SHP77 (cell line): ENCODE measurements around the gene TPRG1.
A peak's percentile ranks its signal among the peaks of the same experiment; 100 is the strongest.

Experiments used
- DNase-seq, 2 experiments: peaks; one replicate each; lab custom pipeline; 2025; lab: John Stamatoyannopoulos, UW

The TPRG1 gene, protein sequence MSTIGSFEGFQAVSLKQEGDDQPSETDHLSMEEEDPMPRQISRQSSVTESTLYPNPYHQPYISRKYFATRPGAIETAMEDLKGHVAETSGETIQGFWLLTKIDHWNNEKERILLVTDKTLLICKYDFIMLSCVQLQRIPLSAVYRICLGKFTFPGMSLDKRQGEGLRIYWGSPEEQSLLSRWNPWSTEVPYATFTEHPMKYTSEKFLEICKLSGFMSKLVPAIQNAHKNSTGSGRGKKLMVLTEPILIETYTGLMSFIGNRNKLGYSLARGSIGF

DNA sequence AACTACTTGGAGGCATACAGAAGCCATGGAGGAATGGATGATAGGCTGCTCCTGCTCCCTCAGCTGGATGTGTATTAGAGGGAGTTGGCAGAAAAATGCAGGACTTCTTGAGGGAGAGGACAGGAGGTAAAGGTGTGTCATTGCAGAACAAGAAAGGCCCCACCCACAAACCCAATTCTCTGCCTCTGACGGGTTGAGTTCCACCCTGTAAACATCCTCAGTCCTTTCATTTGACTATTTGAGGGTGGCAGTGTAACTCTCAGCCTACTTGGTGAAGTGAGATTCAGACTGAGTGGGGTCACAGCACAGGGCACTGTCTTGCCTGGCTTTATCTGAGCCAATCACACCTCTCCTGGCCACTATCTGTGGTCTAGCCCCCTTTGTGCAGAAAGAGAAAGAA, at the start of gene TPRG1:
TSS of gene TPRG1 (plus strand) at position 265 of the 400 bp plus-strand sequence. CDS start 35,414 bp downstream, outside the sequence.
- DNase-seq: no peak

DNA sequence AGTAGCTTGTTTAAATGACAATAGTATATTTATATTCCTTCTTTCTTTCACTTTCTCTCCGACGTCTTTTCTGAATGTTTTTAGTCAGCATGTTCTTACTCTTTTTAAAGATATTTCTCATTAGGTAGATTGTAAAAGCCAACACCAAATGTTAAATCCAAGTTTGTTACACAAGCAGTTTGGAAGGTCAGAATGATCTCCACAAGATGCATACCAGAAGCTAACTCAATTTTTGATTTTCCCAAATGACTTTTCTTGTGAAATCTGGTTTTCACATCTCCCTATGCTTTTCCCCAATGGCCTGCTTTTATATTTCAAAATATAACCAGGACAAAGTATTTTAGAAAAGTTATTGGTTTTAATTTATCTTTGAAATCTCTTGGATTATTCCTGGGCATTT, 49.7 kb upstream of the TPRG1 start:
- no peak for DNase-seq

DNA sequence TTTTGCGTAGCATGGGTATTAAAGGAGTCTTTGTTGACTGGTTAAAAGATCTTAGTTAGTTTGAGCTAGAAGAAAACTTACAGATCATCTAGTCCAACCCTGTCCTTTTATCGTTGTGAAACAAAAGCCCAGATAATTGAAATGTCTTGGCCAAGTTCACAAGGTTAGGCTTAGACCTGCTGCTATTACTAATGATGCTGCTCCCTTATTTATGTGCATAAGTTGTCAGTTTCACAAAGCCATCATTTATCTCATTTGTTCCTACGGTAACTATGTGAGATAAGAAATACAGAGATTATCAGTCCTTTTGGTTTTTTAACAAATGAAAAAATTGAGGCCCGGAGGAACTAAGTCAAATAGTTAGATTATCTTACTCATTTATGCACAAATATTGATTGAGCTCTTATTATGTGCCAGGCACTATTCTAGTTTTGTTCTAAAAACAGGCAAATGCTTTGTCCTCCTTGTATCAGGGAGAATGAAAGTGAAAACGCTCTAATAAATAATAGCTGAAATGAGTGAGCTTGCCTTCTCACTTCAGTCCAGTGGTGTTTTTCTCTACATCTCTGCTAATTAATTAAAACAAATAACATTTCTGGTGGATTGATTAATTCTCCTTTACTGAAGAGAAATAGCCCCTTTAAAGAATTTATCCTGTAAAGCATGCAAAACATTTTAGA, 49.1 kb upstream of the TPRG1 start:
- no peak for DNase-seq

DNA sequence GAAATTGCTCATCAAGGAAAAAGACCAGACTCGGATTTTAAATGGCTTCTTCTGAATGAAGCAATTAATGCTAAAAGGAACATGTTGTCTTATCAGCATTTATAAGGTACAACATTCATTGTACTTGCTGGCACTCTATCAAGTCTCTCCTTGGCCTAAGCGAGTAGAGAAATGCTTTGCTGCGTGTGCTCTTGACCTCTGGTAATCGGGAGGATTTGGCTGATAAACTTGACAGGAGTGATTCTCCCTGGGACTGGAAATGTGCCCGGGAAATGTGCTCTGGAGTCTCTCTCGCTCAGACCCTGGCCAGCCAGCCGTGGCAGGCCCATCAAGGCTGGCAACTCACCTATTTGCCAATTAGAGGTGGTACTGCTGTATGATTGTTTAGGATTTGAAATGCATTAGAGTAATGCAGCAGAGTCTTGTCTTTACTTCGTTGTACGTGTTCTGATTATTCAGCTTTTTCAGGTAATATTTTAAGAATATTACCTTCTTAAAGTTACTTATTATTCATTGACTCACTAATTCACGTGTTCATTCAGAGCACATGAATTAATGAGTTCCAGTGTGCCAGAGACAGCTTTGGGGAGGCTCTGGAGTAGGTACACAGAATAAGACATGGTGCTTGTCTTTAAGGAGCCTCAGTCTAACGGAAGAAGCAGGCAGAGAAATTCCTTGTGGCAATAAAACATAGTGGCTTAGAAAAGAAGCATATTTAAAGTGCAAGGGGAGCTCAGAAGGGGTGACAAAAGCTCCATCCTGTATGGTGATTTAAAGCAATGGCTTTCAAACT, 48.0 kb upstream of the TPRG1 start:
- no peak for DNase-seq

DNA sequence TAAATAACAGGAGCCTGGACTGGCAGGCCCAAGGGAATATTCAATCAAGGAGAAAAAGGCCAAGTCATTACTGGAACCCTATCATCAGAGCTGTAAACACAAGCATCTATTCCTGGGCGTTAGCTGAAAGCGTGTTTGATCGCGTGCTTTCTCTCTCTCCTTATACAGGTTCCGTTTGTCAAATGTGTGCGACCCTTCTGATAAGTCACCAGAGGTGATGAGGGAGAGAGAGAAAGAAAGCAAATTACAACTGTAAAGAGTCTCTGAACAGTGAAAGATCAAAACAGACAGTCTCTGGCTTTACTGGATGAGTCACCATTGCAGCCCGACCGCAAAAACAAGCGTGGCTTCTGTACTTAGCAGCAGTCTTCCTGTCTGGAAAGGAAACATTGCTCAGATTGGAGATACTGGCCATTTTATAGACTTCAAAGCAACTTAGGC, 39.5 kb upstream of the TPRG1 start:
- DNase-seq: peak in 1 of 2 experiments; percentile 15

DNA sequence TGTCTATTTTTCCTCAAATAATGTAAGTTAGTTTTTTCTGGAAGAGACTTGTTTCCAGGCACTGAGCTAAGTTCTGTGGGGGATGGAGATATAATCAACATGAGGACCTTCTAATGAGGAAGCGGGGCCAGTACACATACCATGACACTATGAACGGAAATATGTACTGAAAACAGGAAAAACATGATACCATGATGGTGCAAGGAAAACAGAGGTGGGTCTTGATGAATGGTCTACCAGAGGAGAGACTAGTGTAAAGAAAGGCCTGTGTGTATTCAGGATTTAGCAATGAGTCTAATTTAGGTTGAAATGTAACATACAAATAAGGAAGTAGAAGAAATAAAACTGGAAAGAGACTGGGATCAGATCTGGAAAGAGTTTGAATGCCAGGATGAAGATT, 38.9 kb upstream of the TPRG1 start:
- DNase-seq: no peak

DNA sequence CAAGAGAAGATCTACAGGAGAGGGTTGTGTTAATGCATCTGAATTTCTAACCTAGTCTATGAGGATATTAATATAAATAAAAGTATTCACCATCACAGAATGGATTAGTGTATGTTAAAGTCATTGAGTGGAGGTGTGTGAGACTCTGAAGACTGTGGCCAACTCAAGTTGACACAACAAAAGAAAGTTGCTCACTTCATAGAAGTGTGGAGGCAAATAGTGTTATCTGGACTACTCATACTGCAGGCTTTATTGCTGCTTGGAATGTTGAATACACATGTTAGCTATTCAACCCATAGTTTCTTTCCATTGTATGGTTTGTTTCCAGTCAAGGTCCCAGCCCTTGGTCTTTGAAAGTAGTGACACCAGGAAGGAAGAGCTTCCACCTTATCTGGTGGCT, 38.0 kb upstream of the TPRG1 start:
- DNase-seq: no peak

DNA sequence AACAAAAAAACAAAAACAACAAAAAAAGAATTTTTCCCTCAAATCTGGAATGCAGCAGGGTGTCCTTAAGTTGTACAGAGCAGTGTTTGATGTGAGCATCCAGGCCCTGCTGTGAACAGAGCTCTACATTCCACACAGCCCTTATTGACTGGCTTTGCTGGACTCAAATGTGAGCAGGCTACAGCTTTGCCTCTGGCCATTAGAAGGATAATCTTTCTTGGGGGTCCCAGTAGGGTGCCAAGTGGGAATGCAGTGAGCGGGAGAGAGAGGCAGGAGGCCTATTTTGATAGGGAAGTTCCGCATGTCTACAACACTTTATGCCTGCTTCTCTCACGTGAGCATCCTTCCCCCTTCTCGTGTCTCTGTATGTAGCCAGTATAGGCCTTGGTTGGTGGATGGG, 34.4 kb upstream of the TPRG1 start:
- no peak for DNase-seq

DNA sequence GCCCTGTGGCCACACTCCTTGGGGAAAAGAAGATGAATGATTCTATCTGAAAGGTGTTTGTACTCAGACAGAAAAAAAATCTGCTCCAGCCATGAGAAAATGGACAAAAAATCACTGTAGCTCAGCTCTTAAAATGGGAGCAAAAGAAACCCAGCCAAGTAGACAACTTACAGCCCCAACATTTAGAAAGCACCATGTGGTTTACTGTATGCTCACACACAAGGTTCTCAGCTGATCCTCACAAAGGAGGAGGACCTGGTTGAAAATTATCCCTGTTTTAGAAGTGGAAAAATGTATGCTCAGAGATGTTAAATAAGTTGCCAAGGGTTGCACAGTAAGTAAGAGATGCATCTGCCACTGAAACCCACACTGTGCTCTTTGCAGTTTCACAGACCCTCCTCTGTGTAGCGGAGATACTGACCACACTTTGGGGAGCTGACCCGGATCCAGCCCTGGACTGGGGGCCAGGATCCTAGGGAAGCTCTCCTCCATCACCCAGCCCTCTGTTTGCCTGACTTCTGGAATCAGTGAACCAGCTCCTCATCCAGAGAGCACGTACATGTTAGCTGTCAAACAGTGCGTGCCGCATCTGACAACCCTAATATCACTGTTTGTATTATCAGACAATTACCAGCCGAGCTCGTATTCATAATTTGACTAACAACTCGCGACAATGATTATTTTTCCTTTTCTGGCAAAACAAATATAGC, 32.7 kb upstream of the TPRG1 start:
- no peak for DNase-seq

DNA sequence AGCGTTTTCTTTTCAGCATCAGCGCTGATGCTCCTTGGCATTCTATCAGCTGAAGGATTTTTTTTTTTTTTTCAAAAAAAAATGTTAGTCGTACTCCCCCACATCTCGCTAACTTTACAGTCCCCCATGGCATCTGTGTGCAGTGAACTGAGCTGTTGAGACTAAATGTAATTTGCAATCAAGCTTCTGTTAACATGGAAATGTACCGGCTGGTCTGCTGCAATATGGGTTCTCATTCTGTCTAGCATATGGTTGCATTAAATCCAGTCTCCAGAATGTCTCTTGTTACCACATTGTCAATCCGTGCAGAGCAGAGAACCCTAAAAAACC, 32.2 kb upstream of the TPRG1 start:
- DNase-seq: no peak

DNA sequence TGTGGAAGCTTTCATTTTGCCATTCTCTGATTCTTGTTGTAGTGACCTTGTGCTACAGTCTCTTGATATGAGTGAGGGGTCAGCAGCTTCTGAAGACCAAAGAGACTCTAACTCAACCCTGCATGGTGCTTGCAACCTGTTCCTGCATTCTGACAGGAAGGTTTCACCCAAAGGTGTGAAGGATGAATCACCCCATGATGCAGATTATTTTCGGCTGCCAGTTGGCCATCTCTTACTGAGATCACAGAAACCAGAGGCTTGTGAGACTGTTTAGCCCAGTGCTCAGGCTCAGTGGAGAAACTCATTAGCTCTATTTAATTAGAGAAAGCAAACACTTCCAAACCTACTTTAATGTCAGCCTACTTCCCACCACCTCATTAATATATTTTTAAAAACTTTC, 29.2 kb upstream of the TPRG1 start:
- no peak for DNase-seq

DNA sequence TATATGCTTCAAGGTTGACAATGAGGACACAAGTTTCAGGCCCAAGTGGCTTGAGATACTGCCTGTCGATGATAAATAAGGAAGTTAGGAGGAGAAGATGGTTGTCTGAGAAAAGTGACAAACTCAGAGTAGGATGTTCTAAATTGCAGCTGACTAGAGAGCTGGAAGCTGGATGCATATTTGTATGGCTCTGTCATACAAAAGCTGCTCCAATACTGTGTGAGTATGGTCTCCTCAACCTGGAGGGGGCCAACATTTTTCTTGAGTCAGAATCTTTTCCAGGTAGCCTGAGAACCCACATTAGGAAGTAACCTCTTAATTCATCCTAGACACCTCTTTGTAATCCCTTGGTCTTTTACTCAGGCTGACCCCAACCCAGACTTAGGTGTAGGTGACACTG, 28.4 kb upstream of the TPRG1 start:
- no peak for DNase-seq

DNA sequence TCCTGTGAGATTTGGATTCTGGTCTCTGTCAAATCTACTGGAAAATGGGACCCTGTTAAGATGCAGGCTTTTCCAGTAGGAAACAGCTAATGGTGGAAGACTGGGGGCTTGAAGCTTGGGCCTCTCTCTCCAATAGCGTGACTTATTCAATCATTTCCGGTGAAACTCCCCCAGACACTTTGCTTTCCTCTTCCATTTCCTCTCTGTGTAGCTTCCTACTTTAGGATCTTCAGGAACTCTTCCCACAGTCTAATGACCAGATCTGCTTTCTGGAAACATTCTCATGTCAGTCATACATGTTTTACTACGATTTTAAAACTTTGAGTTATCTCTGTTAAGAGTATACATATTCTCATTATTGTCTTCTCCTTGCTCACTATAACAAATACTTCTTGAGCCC, 28.0 kb upstream of the TPRG1 start:
- DNase-seq: no peak

DNA sequence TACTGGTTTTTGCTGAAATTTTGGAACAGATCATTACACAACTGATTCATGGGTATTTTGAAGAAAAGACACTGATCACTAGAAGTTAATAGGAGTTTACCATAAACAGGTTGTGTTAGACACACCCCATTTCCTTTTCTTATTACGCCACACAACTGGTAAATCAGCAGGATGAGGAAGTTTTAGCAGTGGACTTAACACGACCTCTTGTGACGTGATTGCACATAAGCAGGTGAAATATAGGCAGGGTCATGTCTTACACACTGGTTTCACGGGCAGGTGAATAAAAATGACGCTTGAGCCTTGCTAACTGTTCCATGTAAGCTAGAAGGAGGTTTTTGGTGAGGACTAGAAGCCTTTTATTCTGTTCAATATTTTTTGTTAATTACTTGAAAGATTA, 27.1 kb upstream of the TPRG1 start:
- peak; percentile 58 to 65 for DNase-seq

DNA sequence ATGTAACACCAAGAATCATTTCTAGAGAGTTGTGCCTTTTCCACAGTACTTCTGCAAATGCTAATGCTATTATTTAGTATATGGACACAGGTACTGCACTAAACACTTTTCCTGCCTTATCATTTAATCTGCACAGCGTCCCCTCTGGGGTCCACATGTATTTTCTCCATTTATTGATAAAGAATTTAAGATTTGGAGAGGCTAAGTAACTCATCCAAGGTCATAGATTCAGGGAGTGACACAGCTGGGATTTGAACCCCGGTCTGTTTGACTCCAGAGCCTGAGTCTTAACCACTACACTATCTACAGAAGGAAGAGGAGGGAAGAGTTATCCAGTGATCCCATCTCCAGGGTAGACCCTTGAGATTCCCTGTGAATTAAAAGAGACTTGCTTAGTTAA, 24.9 kb upstream of the TPRG1 start:
- DNase-seq: no peak

DNA sequence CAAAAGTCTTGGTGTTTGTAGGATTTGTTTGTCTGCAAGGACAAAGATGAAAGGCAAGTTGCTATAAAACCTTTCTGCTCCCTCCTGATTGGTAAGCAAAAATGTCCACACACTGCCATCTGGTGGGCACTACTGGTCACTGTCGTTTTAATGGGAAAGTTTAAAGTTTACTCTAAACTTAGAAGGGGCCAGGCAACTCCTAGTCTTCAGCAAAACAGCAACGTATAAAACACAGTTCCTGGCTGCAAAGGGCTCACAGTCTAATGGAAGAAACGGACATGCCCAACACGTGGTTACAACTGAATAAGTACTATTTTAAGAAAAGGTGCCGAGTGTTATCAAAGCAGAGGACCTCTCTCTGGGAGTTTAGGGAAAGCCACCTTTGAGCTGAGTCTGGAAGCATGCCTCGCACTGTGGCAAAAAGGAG, 23.7 kb upstream of the TPRG1 start:
- DNase-seq: peak; percentile 15 to 34

DNA sequence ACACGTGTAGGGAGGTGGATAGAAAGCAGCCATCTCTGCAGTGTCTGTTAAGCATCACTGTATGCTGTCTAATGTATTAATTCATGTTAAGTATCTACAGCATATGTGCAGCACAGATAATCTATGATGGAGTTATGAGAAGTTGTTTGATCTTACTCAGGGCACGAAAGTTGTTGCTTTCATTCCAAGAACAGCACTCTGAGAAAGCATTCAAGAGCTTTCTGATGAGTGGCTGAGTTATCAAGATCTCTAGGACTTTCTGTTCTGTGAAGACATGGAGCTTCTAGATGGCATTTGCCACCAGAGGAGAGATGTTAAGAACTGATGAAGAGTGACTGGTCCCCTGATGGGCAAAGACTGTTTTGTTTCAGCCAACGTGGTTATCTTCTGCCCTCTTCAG, 22.6 kb upstream of the TPRG1 start:
- DNase-seq: no peak

DNA sequence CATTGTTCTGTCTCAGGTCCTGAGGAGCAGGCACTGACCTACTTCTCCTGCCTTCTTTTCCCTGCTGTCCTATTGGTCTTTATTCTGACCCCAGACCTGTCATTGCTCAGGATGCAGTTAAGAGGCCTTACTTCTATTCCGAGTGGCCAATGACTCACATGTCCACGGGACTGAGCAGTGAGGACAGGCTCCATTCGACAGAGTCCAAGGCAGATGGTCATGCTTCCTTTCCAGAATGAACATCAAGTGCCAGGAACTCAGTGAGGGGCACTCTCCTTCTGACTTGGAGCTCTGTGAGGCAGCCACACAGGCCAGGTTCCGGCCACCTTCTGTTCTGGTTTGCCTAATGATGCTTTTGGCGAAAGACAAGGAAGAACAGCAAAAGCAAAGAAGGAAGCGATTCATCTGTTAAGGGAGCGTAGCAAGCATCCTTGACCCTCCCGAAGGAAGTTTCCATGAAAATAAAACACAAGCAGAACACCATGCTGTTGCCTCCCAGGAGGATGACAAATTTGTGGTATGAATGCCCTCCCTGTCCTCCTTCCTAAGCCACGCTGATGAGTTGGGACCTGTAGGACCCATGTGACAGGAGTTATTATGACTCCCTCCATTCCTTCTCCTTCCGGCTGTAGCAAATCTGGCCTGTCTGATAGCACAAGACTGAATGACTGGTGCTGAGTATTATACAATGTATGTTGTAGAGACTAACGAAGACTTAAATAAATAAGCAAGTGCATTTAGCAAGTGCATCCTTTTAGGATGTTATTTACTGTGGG, 14.4 kb upstream of the TPRG1 start:
- DNase-seq: no peak

DNA sequence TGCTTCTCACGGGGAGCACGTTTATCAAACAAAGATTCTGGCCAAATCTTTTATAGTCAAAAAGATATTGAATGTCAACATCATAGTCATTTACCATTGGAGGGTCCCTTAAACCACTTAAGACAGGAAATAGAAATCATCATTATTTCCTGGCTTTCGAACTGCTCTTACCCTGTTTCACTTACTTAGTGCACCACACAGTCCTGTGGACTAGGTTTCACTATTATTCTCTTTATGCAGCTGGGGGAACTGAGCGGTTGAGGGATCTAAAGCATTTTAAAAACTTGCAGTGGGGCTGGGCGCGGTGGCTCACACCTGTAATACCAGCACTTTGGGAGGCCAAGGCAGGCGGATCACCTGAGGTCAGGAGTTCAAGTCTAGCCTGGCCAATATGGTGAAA, 13.7 kb upstream of the TPRG1 start:
- no peak for DNase-seq

DNA sequence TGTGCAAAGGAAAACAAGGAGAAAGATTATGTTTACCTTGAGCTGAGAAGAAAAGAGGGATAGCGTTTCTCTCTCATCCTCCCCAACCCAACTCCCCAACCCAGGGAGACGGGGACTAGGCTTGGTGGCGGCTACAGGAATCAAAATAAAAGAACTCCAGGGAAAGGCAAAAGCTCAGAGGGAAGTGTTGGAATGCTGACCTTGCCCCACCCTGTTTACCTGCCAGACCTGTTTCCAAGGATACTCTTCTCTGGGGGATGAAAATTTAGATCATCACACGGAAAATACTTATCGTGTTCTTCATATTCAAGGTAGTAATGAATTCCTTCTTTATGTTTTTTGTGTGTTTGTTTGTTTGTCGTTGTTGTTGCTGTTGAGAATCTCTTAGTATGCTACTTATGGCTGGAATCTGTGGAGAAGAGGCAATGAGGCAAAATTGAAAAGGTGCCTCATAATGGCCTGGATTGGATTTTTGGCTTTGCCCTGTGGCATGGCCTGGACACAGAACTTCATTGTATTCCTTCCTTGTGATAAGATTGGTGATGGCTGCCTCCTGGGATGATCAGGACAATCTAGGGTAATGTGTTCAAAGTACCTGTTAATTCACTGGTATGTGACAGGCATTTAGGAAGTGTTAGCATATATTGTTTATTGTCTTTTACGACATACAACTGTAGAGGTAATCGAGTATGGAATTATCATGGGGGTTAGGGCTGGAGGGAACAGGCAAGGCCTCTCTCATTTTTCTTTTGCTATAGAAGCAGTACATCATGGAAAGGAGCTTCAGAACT, 11.1 kb upstream of the TPRG1 start:
- no peak for DNase-seq

DNA sequence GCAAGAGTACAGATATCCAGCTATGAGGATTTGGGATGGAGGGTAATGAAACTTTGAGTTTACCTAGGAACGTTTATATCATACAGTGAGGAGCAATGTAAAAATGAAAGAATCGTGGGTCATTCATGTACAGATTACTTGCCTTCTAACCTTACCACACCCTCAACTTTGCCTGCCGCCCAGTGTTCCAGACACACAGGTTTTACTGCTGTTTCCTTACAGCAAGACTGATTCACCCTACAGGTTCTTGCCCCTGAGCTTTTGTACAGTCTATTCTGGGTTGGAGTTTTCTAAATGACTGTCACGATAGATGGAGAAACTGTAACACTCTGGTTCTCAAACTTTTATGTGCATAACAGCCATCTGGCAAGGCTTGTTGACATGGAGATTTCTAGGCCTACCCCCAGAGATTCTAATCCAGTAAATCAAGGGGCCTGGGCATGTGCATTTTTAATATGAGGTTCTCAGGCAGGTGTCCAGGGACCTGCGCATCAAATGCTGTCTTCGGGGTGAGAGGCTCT, 6.6 kb upstream of the TPRG1 start:
- DNase-seq: no peak
